HepG2 (cell line): Measurements from ENCODE around the gene OTX1.

Experiments used
- ETV6 ChIP-seq: sonication (generic); formaldehyde crosslinking; conservative IDR thresholded peaks from 2 replicates; pipeline ENCODE4 v1.4.0; 2020; ENCODE audit warnings: missing genetic modification reagents
- EZH2 ChIP-seq: conservative IDR thresholded peaks from 2 replicates; pipeline ENCODE4 v1.6.1; 2012; ENCODE audit warnings: mild to moderate bottlenecking, low read depth, low read length, moderate library complexity
- FOSL1 ChIP-seq: sonication (generic); formaldehyde crosslinking; IDR thresholded peaks from 2 replicates; pipeline ENCODE4 v1.9.0; 2021; ENCODE audit warnings: missing genetic modification reagents, borderline replicate concordance
- KDM4B ChIP-seq: sonication (generic); formaldehyde crosslinking; IDR thresholded peaks from 2 replicates; pipeline ENCODE4 v1.4.0; 2020; ENCODE audit warnings: missing genetic modification reagents
- POLR2A ChIP-seq, 2 experiments: IDR thresholded peaks; 2 replicates each; pipeline ENCODE4 v1.6.1; 2011; ENCODE audit warnings: low read depth in 2 of 2, low read length in 2 of 2, mild to moderate bottlenecking in 1 of 2, moderate library complexity in 1 of 2; ENCODE audit not compliant: insufficient read depth in 1 of 2
- POLR2AphosphoS5 ChIP-seq: IDR thresholded peaks from 2 replicates; pipeline ENCODE4 v1.6.1; 2012; ENCODE audit warnings: low read depth, low read length
- SIN3A ChIP-seq: IDR thresholded peaks from 2 replicates; pipeline ENCODE4 v1.6.1; 2011; ENCODE audit warnings: low read depth, mild to moderate bottlenecking, control low read depth, low read length, borderline replicate concordance
- TBP ChIP-seq: sonication (generic); formaldehyde crosslinking; IDR thresholded peaks from 2 replicates; pipeline ENCODE4 v1.5.0; 2020; ENCODE audit warnings: missing genetic modification reagents
- ZBTB3 ChIP-seq: sonication (generic); formaldehyde crosslinking; IDR thresholded peaks from 2 replicates; pipeline ENCODE4 v1.4.0; 2020; ENCODE audit warnings: low read depth, mild to moderate bottlenecking, moderate library complexity, missing genetic modification reagents, borderline replicate concordance
- ZNF670 ChIP-seq: sonication (generic); formaldehyde crosslinking; IDR thresholded peaks from 2 replicates; pipeline ENCODE4 v1.8.0; 2022; ENCODE audit warnings: mild to moderate bottlenecking, missing genetic modification reagents, borderline replicate concordance
- TF ChIP-seq, protein P1 (sequence below): sonication (generic); formaldehyde crosslinking; IDR thresholded peaks from 2 replicates; pipeline ENCODE4 v1.8.1; 2023; ENCODE audit warnings: mild to moderate bottlenecking, missing genetic modification reagents

DNA sequence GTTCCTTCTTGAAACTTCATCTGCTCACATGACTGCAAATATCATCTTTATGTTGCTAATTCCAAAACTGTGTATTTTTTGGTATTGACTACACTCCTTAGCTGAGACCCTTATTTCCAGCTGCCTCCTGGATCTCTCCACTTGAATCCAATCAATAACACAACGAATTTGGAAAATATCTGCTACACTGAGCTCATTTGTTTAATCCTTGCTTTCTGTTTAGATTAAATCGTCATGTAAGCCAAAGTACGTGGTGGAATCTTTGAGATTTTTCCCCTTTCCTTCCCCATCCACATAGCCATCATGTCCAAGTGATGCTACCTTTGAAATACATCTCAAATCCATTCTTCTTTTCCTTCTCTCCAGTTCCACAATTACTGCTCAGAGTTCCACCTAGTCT, 15.6 kb downstream of the OTX1 start:
- TF ChIP-seq ZBTB3 (CRISPR knock-in tag) = no peak
- TF ChIP-seq, protein P1, sequence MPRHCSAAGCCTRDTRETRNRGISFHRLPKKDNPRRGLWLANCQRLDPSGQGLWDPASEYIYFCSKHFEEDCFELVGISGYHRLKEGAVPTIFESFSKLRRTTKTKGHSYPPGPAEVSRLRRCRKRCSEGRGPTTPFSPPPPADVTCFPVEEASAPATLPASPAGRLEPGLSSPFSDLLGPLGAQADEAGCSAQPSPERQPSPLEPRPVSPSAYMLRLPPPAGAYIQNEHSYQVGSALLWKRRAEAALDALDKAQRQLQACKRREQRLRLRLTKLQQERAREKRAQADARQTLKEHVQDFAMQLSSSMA (CRISPR knock-in tag) = no peak
- no peak for TF ChIP-seq ETV6
- TF ChIP-seq POLR2A (IDR thresholded peaks at IDR 0.05; ENCODE audit: insufficient read depth in 1 of 2, low read depth in 2 of 2, low read length in 2 of 2) = no peak
- no peak for TF ChIP-seq KDM4B
- TF ChIP-seq ZNF670 (CRISPR knock-in tag) = no peak
- no peak for TF ChIP-seq TBP (CRISPR knock-in tag)
- no peak for TF ChIP-seq POLR2AphosphoS5
- no peak for TF ChIP-seq EZH2
- no peak for TF ChIP-seq FOSL1 (CRISPR knock-in tag)
- no peak for TF ChIP-seq SIN3A
